Liver (tissue), 9 donors: ENCODE results near the gene GFI1. TPM values are rescaled to one million over a fixed set of nuclear protein-coding genes. Genes with fewer than 3 reads are reported as not detected.

Source experiments
- DNase-seq: peaks from one replicate; pipeline ENCODE4 v3.0.0-alpha.2; 2017; ENCODE audit warnings: low spot score
- H3K27ac ChIP-seq, 2 donors: one replicate each; pipeline ENCODE4 v1.7.0; 2013; ENCODE audit warnings: inconsistent platforms in 2 of 2, low read length in 2 of 2, control low read depth in 1 of 2, low read depth in 1 of 2, mild to moderate bottlenecking in 1 of 2
- H3K27me3 ChIP-seq, 4 donors: one replicate each; pipeline versions ENCODE4 v1.6.1 to v1.7.0; 2013; ENCODE audit warnings: low read length in 3 of 4, inconsistent platforms in 1 of 4, mild to moderate bottlenecking in 1 of 4, moderate library complexity in 1 of 4; ENCODE audit not compliant: control insufficient read depth in 4 of 4, insufficient read depth in 4 of 4
- H3K36me3 ChIP-seq, 4 donors: one replicate each; pipeline versions ENCODE4 v1.6.1 to v1.7.0; 2013; ENCODE audit warnings: low read length in 3 of 4, mild to moderate bottlenecking in 3 of 4, low read depth in 1 of 4, moderate library complexity in 1 of 4; ENCODE audit not compliant: control insufficient read depth in 4 of 4, insufficient read depth in 3 of 4
- H3K4me1 ChIP-seq, 4 donors: one replicate each; pipeline versions ENCODE4 v1.6.1 to v1.7.0; 2013; ENCODE audit warnings: low read length in 3 of 4, mild to moderate bottlenecking in 3 of 4, moderate library complexity in 1 of 4; ENCODE audit not compliant: control insufficient read depth in 4 of 4, insufficient read depth in 4 of 4
- H3K4me3 ChIP-seq, 3 donors: one replicate each; pipeline versions ENCODE4 v1.6.1 to v1.7.0; 2013; ENCODE audit warnings: low read length in 3 of 3, control low read depth in 1 of 3, low read depth in 1 of 3, mild to moderate bottlenecking in 1 of 3
- H3K9ac ChIP-seq, 2 donors: one replicate each; pipeline ENCODE4 v1.7.0; 2013; ENCODE audit warnings: low read length in 2 of 2, mild to moderate bottlenecking in 2 of 2, moderate library complexity in 2 of 2, control low read depth in 1 of 2, low read depth in 1 of 2
- H3K9me3 ChIP-seq, 4 donors: one replicate each; pipeline versions ENCODE4 v1.6.1 to v1.7.0; 2013; ENCODE audit warnings: low read length in 3 of 4; ENCODE audit not compliant: control insufficient read depth in 4 of 4
- EGR1 ChIP-seq, 2 donors: IDR thresholded peaks; 2 replicates each; pipeline ENCODE4 v1.6.1; 2016 to 2018; ENCODE audit warnings: antibody characterized with exemption in 2 of 2, low read depth in 2 of 2
- FOXA1 ChIP-seq: IDR thresholded peaks from 2 replicates; pipeline ENCODE4 v1.6.1; 2016; ENCODE audit warnings: antibody characterized with exemption
- FOXA2 ChIP-seq: IDR thresholded peaks from 2 replicates; pipeline ENCODE4 v1.6.1; 2016; ENCODE audit warnings: antibody characterized with exemption
- GABPA ChIP-seq, 2 donors: IDR thresholded peaks in 1 of 2; conservative IDR thresholded peaks in 1 of 2; 2 replicates each; pipeline ENCODE4 v1.6.1; 2016; ENCODE audit warnings: antibody characterized with exemption in 2 of 2, mild to moderate bottlenecking in 1 of 2, moderate library complexity in 1 of 2
- HNF4A ChIP-seq, 2 donors: conservative IDR thresholded peaks; 2 replicates each; pipeline ENCODE4 v1.6.1; 2016; ENCODE audit warnings: antibody characterized with exemption in 2 of 2, mild to moderate bottlenecking in 2 of 2
- HNF4G ChIP-seq: IDR thresholded peaks from 2 replicates; pipeline ENCODE4 v1.6.1; 2016; ENCODE audit warnings: antibody characterized with exemption
- JUND ChIP-seq, 2 donors: IDR thresholded peaks; 2 replicates each; pipeline ENCODE4 v1.6.1; 2016; ENCODE audit warnings: antibody characterized with exemption in 2 of 2
- NR2F2 ChIP-seq: IDR thresholded peaks from 2 replicates; pipeline ENCODE4 v1.6.1; 2016; ENCODE audit warnings: antibody characterized with exemption
- RAD21 ChIP-seq, 2 donors: IDR thresholded peaks; 2 replicates each; pipeline ENCODE4 v1.6.1; 2016; ENCODE audit warnings: antibody characterized with exemption in 2 of 2, mild to moderate bottlenecking in 2 of 2
- RXRA ChIP-seq, 2 donors: IDR thresholded peaks; 2 replicates each; pipeline ENCODE4 v1.6.1; 2017 to 2018; ENCODE audit warnings: antibody characterized with exemption in 2 of 2, mild to moderate bottlenecking in 1 of 2
- SP1 ChIP-seq: IDR thresholded peaks from 2 replicates; pipeline ENCODE4 v1.6.1; 2018; ENCODE audit warnings: antibody characterized with exemption, mild to moderate bottlenecking
- YY1 ChIP-seq: IDR thresholded peaks from 2 replicates; pipeline ENCODE4 v1.6.1; 2016; ENCODE audit warnings: antibody characterized with exemption, mild to moderate bottlenecking
- WGBS: extraction: QIAGEN DNeasy Blood & Tissue Kit; methylation state at CpG from one replicate; pipeline ENCODE4 v1.1.7; 2013; 5-methylcytosine and 5-hydroxymethylcytosine counted together
- polyA plus RNA-seq, 2 donors: library from polyadenylated mRNA; stranded (reverse) in 1 of 2; unstranded in 1 of 2; fragments of 200-250 nt in 1 of 2; fragments of >200 nt in 1 of 2; fragmentation: Nextera tagmentation in 1 of 2; extraction: Ambion mirVana in 1 of 2; gene quantifications; one replicate each; pipeline versions ENCODE4 v1.2.1 to v1.2.3, GENCODE V29; 2013 to 2015
- total RNA-seq, 2 donors: library from RNA; depleted of rRNA; stranded (reverse); fragments of >200 nt; gene quantifications; one replicate each; pipeline ENCODE4 v1.2.3, GENCODE V29; 2014
- TF ChIP-seq, protein P1 (sequence below): IDR thresholded peaks from 2 replicates; pipeline ENCODE4 v1.6.1; 2016; ENCODE audit warnings: antibody characterized with exemption
- TF ChIP-seq, protein P2 (sequence below): IDR thresholded peaks from 2 replicates; pipeline ENCODE4 v1.6.1; 2016; ENCODE audit warnings: antibody characterized with exemption
- TF ChIP-seq, protein P3 (sequence below): fragments of 150-350 bp; IDR thresholded peaks from 2 replicates; pipeline ENCODE4 v1.5.1; 2017; ENCODE audit warnings: improper control_type of control experiment, low read depth, low read length; ENCODE audit not compliant: missing input control
- TF ChIP-seq, protein P4 (sequence below): IDR thresholded peaks from 2 replicates; pipeline ENCODE4 v1.6.1; 2016; ENCODE audit warnings: antibody characterized with exemption
- TF ChIP-seq, protein P5 (sequence below): IDR thresholded peaks from 2 replicates; pipeline ENCODE4 v1.6.1; 2016; ENCODE audit warnings: antibody characterized with exemption, mild to moderate bottlenecking
- donor health status: healthy.
- donor health status: healthy.
- donor health status: healthy.
- donor health status: healthy.
- donor health status: healthy.

The GFI1 gene
- total and polyA plus RNA-seq, 4 donors: 0.22 to 3.9 (median 0.55) TPM

DNA sequence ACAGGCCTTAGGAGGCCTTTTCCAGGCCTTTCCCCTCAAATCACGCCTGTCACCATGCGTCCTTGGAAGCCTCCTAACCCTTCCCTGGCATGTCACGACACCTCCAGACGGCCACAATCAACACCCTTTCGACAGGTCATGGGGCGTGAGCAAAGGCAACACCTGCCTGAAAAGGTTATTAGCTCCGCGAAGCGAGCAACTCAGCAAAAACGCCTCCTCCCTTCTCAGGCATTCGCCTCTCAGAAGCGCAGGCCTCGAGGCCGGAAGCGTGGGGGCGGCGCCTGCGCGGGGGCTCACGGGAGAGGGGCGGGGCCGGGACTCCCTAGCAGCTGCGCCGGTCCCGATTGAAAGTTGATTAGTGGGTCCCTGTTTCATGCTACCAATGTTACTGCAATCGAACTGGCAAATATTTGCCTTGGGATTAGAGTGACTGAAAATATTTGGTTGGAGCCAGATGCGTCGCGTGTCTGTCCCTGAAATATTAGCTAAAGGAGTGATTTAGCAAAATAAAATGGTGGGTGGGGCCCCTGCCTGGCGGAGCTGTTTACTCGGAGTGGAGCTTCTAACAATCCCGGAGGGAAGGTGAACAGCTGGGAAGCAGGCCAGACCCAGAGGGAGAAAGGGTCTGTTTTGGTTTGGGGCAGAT lies 44.9 kb downstream of the GFI1 start:
- Histone ChIP-seq H3K36me3 (no peaks in the 10 kb centered on the region), H3K4me1 (peaks cover 0 to 1% (median 0%) of the 10 kb centered on the region in 4 donors), H3K9me3 (no peaks in the 10 kb centered on the region), H3K9ac (no peak overlapping the region), H3K27ac (no peak overlapping the region), H3K4me3 (no peak overlapping the region), H3K27me3 (no peaks in the 10 kb centered on the region)
- DNase-seq: no peak
- 58% methylated on average over 32 of the region's 32 CpGs for WGBS
- TF ChIP-seq SP1 (peak; percentile 18), FOXA1 (no peak), HNF4A (conservative IDR thresholded peaks at IDR 0.05) (no peak), RAD21 (IDR thresholded peaks at IDR 0.05) (no peak), YY1 (no peak), RXRA (IDR thresholded peaks at IDR 0.05) (no peak), NR2F2 (no peak), EGR1 (IDR thresholded peaks at IDR 0.05; ENCODE audit: low read depth in 2 of 2) (peak in 1 of 2 donors; percentile 9)
- TF ChIP-seq, protein P1, sequence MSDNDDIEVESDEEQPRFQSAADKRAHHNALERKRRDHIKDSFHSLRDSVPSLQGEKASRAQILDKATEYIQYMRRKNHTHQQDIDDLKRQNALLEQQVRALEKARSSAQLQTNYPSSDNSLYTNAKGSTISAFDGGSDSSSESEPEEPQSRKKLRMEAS: no peak
- TF ChIP-seq, protein P2, sequence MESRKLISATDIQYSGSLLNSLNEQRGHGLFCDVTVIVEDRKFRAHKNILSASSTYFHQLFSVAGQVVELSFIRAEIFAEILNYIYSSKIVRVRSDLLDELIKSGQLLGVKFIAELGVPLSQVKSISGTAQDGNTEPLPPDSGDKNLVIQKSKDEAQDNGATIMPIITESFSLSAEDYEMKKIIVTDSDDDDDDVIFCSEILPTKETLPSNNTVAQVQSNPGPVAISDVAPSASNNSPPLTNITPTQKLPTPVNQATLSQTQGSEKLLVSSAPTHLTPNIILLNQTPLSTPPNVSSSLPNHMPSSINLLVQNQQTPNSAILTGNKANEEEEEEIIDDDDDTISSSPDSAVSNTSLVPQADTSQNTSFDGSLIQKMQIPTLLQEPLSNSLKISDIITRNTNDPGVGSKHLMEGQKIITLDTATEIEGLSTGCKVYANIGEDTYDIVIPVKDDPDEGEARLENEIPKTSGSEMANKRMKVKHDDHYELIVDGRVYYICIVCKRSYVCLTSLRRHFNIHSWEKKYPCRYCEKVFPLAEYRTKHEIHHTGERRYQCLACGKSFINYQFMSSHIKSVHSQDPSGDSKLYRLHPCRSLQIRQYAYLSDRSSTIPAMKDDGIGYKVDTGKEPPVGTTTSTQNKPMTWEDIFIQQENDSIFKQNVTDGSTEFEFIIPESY: no peak
- TF ChIP-seq, protein P3, sequence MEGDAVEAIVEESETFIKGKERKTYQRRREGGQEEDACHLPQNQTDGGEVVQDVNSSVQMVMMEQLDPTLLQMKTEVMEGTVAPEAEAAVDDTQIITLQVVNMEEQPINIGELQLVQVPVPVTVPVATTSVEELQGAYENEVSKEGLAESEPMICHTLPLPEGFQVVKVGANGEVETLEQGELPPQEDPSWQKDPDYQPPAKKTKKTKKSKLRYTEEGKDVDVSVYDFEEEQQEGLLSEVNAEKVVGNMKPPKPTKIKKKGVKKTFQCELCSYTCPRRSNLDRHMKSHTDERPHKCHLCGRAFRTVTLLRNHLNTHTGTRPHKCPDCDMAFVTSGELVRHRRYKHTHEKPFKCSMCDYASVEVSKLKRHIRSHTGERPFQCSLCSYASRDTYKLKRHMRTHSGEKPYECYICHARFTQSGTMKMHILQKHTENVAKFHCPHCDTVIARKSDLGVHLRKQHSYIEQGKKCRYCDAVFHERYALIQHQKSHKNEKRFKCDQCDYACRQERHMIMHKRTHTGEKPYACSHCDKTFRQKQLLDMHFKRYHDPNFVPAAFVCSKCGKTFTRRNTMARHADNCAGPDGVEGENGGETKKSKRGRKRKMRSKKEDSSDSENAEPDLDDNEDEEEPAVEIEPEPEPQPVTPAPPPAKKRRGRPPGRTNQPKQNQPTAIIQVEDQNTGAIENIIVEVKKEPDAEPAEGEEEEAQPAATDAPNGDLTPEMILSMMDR: no peak
- TF ChIP-seq, protein P4, sequence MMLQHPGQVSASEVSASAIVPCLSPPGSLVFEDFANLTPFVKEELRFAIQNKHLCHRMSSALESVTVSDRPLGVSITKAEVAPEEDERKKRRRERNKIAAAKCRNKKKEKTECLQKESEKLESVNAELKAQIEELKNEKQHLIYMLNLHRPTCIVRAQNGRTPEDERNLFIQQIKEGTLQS: no peak

DNA sequence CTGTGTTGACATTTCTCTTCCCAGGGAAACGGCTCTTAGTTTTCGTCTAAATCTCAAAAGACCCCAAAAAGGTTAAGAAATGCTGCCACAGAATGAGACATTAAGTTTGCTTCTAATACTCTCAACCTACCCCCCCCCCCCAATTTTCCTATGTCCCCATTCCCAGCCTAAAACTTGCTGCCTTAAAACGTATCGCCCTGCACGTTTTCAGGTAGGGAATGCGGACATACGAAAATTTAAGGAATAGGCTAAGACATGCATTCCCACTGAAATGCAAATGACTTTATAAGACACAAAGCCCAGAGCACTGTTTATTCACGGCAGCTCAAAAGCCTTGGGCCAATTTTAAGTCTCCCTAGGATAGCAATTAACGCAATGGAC lies 45.4 kb downstream of the GFI1 start:
- Histone ChIP-seq H3K9ac (no peak overlapping the region), H3K4me3 (no peak overlapping the region), H3K9me3 (peaks cover 0 to 2% (median 0%) of the 10 kb centered on the region in 4 donors), H3K4me1 (no peaks in the 10 kb centered on the region), H3K27me3 (no peaks in the 10 kb centered on the region), H3K36me3 (no peaks in the 10 kb centered on the region), H3K27ac (no peak overlapping the region)
- TF ChIP-seq RAD21 (IDR thresholded peaks at IDR 0.05) (no peak), HNF4G (no peak), NR2F2 (no peak)
- DNase-seq: no peak
- 95% methylated on average over 9 of the region's 9 CpGs for WGBS

DNA sequence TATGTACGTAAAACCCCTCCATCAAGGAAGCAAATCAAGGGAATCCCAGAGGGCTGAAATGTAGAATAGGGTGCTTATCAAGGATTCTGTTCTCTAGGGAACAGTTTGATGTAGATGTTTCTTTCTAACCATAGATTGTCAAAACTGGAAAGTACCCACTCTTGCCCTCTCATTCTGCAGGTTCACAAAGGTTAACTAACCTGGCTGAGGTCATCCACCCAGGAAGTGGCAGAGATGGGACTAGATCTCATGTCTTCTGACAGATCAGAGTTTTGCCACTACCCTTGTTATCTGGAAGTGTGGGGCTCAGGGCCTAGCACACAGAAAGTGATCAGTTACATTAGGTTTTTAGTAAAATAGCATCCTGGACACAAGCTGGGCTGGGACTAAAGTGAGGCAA lies 47.4 kb downstream of the GFI1 start:
- Histone ChIP-seq H3K9me3 (peaks cover 0 to 4% (median 0%) of the 10 kb centered on the region in 4 donors), H3K27ac (no peak overlapping the region), H3K4me1 (no peaks in the 10 kb centered on the region), H3K27me3 (no peaks in the 10 kb centered on the region), H3K4me3 (no peak overlapping the region), H3K36me3 (no peaks in the 10 kb centered on the region), H3K9ac (no peak overlapping the region)
- no peak for DNase-seq
- 97% methylated on average over 1 of the region's 1 CpG for WGBS
- TF ChIP-seq FOXA2 (no peak), JUND (IDR thresholded peaks at IDR 0.05) (no peak), NR2F2 (no peak), HNF4A (conservative IDR thresholded peaks at IDR 0.05) (no peak), EGR1 (IDR thresholded peaks at IDR 0.05; ENCODE audit: low read depth in 2 of 2) (no peak), YY1 (no peak), RAD21 (IDR thresholded peaks at IDR 0.05) (no peak), HNF4G (no peak), GABPA (IDR thresholded peaks at IDR 0.05 in 1 of 2, conservative IDR thresholded peaks at IDR 0.05 in 1 of 2) (no peak), FOXA1 (no peak), SP1 (no peak)
- TF ChIP-seq, protein P2: no peak
- TF ChIP-seq, protein P5, sequence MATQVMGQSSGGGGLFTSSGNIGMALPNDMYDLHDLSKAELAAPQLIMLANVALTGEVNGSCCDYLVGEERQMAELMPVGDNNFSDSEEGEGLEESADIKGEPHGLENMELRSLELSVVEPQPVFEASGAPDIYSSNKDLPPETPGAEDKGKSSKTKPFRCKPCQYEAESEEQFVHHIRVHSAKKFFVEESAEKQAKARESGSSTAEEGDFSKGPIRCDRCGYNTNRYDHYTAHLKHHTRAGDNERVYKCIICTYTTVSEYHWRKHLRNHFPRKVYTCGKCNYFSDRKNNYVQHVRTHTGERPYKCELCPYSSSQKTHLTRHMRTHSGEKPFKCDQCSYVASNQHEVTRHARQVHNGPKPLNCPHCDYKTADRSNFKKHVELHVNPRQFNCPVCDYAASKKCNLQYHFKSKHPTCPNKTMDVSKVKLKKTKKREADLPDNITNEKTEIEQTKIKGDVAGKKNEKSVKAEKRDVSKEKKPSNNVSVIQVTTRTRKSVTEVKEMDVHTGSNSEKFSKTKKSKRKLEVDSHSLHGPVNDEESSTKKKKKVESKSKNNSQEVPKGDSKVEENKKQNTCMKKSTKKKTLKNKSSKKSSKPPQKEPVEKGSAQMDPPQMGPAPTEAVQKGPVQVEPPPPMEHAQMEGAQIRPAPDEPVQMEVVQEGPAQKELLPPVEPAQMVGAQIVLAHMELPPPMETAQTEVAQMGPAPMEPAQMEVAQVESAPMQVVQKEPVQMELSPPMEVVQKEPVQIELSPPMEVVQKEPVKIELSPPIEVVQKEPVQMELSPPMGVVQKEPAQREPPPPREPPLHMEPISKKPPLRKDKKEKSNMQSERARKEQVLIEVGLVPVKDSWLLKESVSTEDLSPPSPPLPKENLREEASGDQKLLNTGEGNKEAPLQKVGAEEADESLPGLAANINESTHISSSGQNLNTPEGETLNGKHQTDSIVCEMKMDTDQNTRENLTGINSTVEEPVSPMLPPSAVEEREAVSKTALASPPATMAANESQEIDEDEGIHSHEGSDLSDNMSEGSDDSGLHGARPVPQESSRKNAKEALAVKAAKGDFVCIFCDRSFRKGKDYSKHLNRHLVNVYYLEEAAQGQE: no peak
- TF ChIP-seq, protein P1: no peak
